Anterior cingulate cortex (tissue), 58 donors: Measurements from ENCODE around the gene PARD3.

ENCODE experiments used
- DNase-seq, 58 donors: peaks; one replicate each; lab custom pipeline; 2025; lab: John Stamatoyannopoulos, UW

The PARD3 gene

DNA sequence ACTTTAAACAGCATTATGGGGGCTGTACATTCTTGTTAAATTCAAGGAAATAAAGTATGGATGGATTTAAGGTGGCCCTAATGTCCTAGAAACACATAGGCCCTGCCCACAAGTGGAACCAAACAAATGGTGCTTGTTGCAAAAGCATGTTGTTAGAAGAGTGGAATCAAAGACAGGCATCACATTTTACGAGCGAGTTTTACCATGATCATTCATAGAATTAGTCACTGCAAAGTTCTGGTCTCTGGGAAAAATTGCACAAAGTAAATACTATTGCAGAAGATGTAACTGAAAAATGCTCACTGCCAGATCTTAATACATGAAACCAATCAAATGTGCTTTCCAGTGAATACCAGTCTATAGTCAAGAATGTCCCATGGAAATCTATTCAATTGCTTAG lies 677.1 kb downstream of the PARD3 start:
- no peak for DNase-seq

GRCh38 chr10:34137201-34137600 lies 677.9 kb downstream of the PARD3 start:
- no peak for DNase-seq

DNA sequence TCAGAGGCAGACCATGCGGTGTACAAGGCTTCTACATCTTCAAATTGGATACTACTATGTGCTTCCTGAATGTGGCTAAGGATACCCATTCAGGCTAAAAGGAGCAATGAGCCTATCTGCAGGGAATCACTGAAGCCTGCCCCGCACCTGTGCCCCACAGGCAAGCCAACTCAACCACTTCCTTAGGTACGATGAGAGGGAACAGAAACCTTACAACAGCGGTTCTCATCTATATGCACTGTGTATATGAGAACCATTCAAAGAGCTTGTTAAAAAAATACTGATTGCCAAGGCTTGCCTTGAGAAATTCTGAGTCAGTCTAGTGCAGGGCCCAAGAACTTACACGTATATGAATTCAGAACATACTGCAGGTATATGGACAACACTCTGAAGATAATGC lies 679.6 kb downstream of the PARD3 start:
- DNase-seq = no peak

DNA sequence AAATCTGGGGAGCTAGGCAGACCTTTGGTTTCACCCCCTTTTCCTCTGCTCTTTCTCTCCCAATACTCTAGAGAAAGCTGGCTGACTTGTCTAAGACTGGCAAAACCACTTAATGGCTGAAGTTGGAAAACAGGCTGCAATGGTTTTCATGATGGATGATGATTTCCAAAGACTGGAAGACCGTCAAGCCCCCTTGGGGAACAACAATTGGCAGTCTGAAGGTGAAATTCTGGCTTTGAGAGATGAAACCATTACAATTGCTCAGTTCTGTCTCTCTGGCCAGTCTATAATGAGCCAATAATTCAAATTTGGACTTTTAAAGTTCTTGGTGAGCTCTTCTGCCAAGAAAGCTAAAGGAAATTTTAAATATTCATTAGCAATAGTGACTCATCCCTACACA lies 680.5 kb downstream of the PARD3 start:
- no peak for DNase-seq

GRCh38 chr10:34133406-34133805 lies 681.7 kb downstream of the PARD3 start:
- DNase-seq = peak in 7 of 58 donors; percentile 3 to 17 (median 7)

GRCh38 chr10:34131152-34131551 lies 683.9 kb downstream of the PARD3 start:
- no peak for DNase-seq

DNA sequence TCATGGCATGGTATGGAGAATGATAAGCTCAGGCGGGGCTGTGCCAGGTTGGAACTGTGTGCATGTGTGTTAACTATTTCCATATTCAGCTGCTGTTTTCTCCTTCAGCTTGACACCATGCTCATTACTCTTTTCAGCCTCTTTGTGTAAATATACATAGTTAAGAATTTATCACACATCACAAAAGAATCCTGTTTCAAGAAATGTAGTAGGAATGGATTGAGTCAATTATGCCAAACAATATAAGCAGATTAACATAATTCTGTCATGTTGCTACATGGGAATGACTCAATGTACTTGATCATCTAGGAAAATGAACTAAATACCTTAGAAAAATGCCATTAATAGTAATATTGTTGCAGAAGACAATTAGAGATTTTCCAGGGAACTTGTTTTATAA lies 687.4 kb downstream of the PARD3 start:
- DNase-seq = no peak

GRCh38 chr10:34126371-34127151 lies 688.5 kb downstream of the PARD3 start:
- no peak for DNase-seq

GRCh38 chr10:34125702-34126101 lies 689.4 kb downstream of the PARD3 start:
- no peak for DNase-seq

- no peak for DNase-seq
These were observed 690.5 kb downstream of the PARD3 start for GRCh38 chr10:34124522-34125035.

- DNase-seq = no peak
These were observed 693.1 kb downstream of the PARD3 start for GRCh38 chr10:34121781-34122622.

GRCh38 chr10:34121125-34121753 lies 693.9 kb downstream of the PARD3 start:
- no peak for DNase-seq

- no peak for DNase-seq
These were observed 695.6 kb downstream of the PARD3 start for GRCh38 chr10:34119456-34119855.

DNA sequence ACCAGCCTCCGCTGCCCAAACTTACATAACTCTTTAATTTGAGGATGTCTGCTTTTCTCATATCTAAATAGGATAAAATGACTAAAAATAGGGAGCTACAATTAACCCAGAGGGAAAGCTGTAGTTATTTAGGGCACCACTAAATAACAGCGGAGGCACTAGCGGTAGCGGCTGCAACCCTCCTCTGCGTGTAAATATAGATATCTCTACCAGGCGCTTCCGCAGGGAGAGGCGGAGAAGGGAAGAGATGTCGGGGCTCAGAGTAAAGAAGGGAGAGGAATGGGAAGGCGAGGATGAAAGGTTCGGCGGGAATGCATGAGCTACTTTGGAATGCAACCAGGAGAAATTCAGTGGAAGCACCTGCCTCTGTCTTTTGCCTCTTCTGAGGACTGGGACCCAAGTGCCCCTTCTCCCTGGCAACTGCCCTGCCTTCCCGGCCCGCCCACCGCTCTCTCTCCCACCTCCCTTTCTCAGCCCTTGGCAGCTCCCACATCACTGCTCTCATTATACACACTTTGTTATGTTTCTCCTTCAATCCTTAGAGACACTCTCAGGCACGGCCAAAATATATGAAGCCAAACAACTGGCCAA lies 698.3 kb downstream of the PARD3 start:
- peak in 19 of 58 donors; percentile 2 to 62 (median 31) for DNase-seq

GRCh38 chr10:34116220-34116641 lies 698.9 kb downstream of the PARD3 start:
- peak in 4 of 58 donors; percentile 24 to 48 (median 36) for DNase-seq

DNA sequence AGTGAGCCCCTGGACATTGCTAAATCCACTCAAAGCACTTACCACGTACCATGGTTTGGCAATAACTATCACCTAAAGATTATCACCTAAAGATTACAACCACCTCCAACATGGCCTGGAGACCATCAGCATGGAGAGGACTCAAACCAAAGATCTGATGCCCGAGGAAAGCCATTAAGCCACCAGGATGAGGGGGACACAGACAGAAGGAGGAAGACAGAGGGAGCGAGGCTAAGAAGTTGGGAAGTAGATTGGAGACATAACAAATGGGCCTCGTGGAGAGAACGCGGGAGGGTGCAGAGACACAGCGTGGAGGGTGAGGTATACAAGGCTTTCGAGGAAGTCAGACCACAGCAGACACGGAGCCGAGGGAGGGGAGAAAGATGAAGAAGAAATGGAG lies 700.2 kb downstream of the PARD3 start:
- no peak for DNase-seq

DNA sequence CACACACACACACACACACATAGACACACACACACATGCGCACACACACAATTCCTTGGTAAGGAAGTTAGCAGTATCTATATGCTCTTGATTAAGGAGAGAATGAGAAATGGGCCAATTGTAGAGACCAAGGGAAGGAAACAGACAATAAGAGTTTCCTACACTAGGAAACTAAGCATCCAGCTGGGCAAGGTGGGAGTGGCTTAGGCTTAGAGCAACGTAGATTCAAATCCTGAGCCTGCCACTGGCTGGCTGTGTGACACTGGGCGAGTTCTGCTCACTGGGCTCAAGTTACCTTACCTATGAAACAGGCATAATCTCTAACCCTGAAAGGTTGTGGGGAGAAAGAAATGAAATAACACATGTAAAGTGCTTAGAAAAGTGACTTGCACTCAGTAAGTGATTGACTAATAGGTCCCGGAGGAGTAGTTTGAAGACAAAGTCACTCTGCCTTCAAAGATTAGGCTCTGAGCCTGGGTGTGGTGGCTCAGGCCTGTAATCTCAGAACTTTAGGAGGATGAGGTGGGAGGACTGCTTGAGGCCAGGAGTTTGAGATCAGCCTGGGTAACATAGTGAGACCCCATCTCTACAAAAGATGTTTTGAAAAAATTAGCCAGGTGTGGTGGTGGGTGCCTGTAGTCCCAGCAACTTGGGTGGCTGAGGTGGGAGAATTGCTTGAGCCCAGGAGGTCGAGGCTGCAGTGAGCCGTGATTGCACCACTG lies 701.4 kb downstream of the PARD3 start:
- DNase-seq = no peak

GRCh38 chr10:34112171-34112782 lies 702.8 kb downstream of the PARD3 start:
- DNase-seq = no peak

DNA sequence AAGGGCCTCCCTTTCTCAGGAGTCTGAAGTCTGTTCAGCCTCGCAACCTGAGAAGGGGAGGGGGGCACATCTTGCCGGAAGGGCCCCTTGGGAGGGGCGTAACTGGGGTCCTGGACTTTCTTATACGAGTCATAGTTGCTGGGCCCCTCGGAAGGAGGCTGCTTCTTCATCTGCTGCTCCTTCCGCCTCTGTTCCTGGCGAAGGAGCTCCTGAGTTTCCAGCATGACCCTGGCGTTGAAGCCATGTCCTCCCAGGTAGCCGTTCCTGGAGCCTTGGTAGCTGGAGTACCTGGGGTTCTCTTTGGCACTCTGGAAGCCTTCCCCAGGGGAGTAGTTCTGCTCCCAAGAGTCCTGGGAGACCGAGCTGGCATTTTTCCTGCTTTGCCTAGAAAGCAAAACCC lies 703.9 kb downstream of the PARD3 start:
- DNase-seq = no peak
